ENCODE measurements around the gene CST6. TPM values are rescaled to one million over a fixed set of nuclear protein-coding genes. Genes with fewer than 3 reads are reported as not detected.

The CST6 gene
- total and polyA plus RNA-seq, 2 of the 13 experiments (the other 11 are each of a cell fraction or from before 2014, with no cell fraction given), result not detected

GRCh38 chr11:66022401-66023185 lies 10.8 kb downstream of the CST6 start (continued):
- TF ChIP-seq MAF1 (CRISPR knock-in tag; IDR thresholded peaks at IDR 0.05; ENCODE audit: borderline replicate concordance) (0 out of 2 replicates have a peak, but pooled peaks have one; percentile 51), ZNF800 (CRISPR knock-in tag; IDR thresholded peaks at IDR 0.05) (peak; percentile 46; the same call in 1 of the 2 replicates), ZNF549 (CRISPR knock-in tag; IDR thresholded peaks at IDR 0.05) (no peak), KMT2B (CRISPR knock-in tag; IDR thresholded peaks at IDR 0.05) (no peak), ZNF30 (CRISPR knock-in tag; IDR thresholded peaks at IDR 0.05) (no peak), REST (IDR thresholded peaks at IDR 0.05; ENCODE audit: borderline replicate concordance in 1 of 2, low read depth in 1 of 2, low read length in 2 of 2) (no peak), SMC3 (IDR thresholded peaks at IDR 0.05; ENCODE audit: low read length) (no peak), AGO2 (optimal IDR thresholded peaks at IDR 0.05; ENCODE audit: low read depth, low read length) (no peak), ZNF362 (CRISPR knock-in tag; IDR thresholded peaks at IDR 0.05; ENCODE audit: borderline replicate concordance) (no peak), DMTF1 (CRISPR knock-in tag; IDR thresholded peaks at IDR 0.05) (no peak), FOXK1 (CRISPR knock-in tag; IDR thresholded peaks at IDR 0.05; ENCODE audit: borderline replicate concordance, low read depth) (no peak), ISL2 (CRISPR knock-in tag; IDR thresholded peaks at IDR 0.05) (peak; percentile 36; the same call in 1 of the 2 replicates), HNF1B (CRISPR knock-in tag; IDR thresholded peaks at IDR 0.05) (peak; percentile 31; the same call in 1 of the 2 replicates), ZNF441 (CRISPR knock-in tag; IDR thresholded peaks at IDR 0.05; ENCODE audit: borderline replicate concordance) (peak; percentile 45; the same call in 1 of the 2 replicates), HOXA3 (CRISPR knock-in tag; IDR thresholded peaks at IDR 0.05) (peak; percentile 52; the same call in 1 of the 2 replicates), ZNF234 (CRISPR knock-in tag; conservative IDR thresholded peaks at IDR 0.05) (no peak), ZNF674 (CRISPR knock-in tag; IDR thresholded peaks at IDR 0.05; ENCODE audit: low read depth) (no peak), FOXM1 (CRISPR knock-in tag; IDR thresholded peaks at IDR 0.05) (0 out of 2 replicates have a peak, but pooled peaks have one; percentile 39)

Data from HepG2 (cell line).